ENCODE results near the gene LBP.
A peak's percentile ranks its signal among the peaks of the same experiment; 100 is the strongest.
"Not testable (repeated sequence)": the region's sequence is repeated elsewhere in the genome, so short reads cannot be mapped to it uniquely, and the experiment has no call there.

The LBP gene

GRCh38 chr20:38349856-38350255 is 3.6 kb downstream of the LBP start:
- no peak for DNase-seq (ENCODE audit: low spot score)

GRCh38 chr20:38350879-38351775 is 4.8 kb downstream of the LBP start:
- no peak for DNase-seq (ENCODE audit: low spot score)

- DNase-seq (ENCODE audit: low spot score): no peak
These were observed 7.0 kb downstream of the LBP start for GRCh38 chr20:38353316-38353715.

- DNase-seq (ENCODE audit: low spot score): no peak
These were observed 7.9 kb downstream of the LBP start for GRCh38 chr20:38354227-38354626.

GRCh38 chr20:38355161-38356012 is 9.1 kb downstream of the LBP start:
- peak; percentile 57 for DNase-seq (ENCODE audit: low spot score)

GRCh38 chr20:38357653-38358207 is 11.4 kb downstream of the LBP start:
- no peak for DNase-seq (ENCODE audit: low spot score)

GRCh38 chr20:38358556-38358955 is 12.3 kb downstream of the LBP start:
- DNase-seq (ENCODE audit: low spot score): no peak

- DNase-seq (ENCODE audit: low spot score): no peak
These were observed 16.9 kb downstream of the LBP start for GRCh38 chr20:38363004-38363747.

- no peak for DNase-seq (ENCODE audit: low spot score)
These were observed 23.1 kb downstream of the LBP start for GRCh38 chr20:38369389-38369788.

- no peak for DNase-seq (ENCODE audit: low spot score)
These were observed 26.5 kb downstream of the LBP start for GRCh38 chr20:38372806-38373205.

GRCh38 chr20:38373231-38373867 is 27.1 kb downstream of the LBP start:
- no peak for DNase-seq (ENCODE audit: low spot score)

- no peak for DNase-seq (ENCODE audit: low spot score)
These were observed 27.6 kb downstream of the LBP start for GRCh38 chr20:38373898-38374297.

- DNase-seq (ENCODE audit: low spot score): peak; percentile 49
These were observed 30.9 kb downstream of the LBP start for GRCh38 chr20:38377039-38377685.

GRCh38 chr20:38377838-38378237 is 31.6 kb downstream of the LBP start:
- not testable (repeated sequence) for DNase-seq (ENCODE audit: low spot score)

- DNase-seq (ENCODE audit: low spot score): no peak
These were observed 36.9 kb downstream of the LBP start for GRCh38 chr20:38383147-38383546.

- no peak for DNase-seq (ENCODE audit: low spot score)
These were observed 39.7 kb downstream of the LBP start for GRCh38 chr20:38386004-38386403.

GRCh38 chr20:38386851-38387250 is 40.6 kb downstream of the LBP start:
- DNase-seq (ENCODE audit: low spot score): no peak

- DNase-seq (ENCODE audit: low spot score): no peak
These were observed 41.7 kb downstream of the LBP start for GRCh38 chr20:38387953-38388352.

- no peak for DNase-seq (ENCODE audit: low spot score)
These were observed 46.1 kb downstream of the LBP start for GRCh38 chr20:38392356-38392755.

GRCh38 chr20:38393259-38393658 is 47.0 kb downstream of the LBP start:
- DNase-seq (ENCODE audit: low spot score): no peak

- no peak for DNase-seq (ENCODE audit: low spot score)
These were observed 48.9 kb downstream of the LBP start for GRCh38 chr20:38395165-38395564.
